K562 (cell line): ENCODE data around the gene TRIM36.

Experiments used
- EP300 ChIP-seq: IDR thresholded peaks from 2 replicates; pipeline ENCODE4 v1.6.1; 2012; ENCODE audit warnings: low read length, improper control_type of control experiment
- ERF ChIP-seq: fragments of 450-650 bp; formaldehyde crosslinking; IDR thresholded peaks from 2 replicates; pipeline ENCODE4 v1.4.0; 2020; ENCODE audit warnings: mild to moderate bottlenecking, mixed read lengths
- FOXM1 ChIP-seq, 2 experiments: fragments of 450-650 bp in 1 of 2; sonication (generic) in 1 of 2; formaldehyde crosslinking in 1 of 2; IDR thresholded peaks; 2 replicates each; pipeline versions ENCODE4 v1.6.1 to v1.9.0; 2017 to 2022; ENCODE audit warnings: low read depth in 2 of 2, mild to moderate bottlenecking in 2 of 2, missing genetic modification reagents in 1 of 2, moderate library complexity in 1 of 2
- L3MBTL2 ChIP-seq: fragments of 450-650 bp; IDR thresholded peaks from 2 replicates; pipeline ENCODE4 v1.6.1; 2016; ENCODE audit warnings: mild to moderate bottlenecking, moderate library complexity
- NRF1 ChIP-seq, 2 experiments: fragments of 450-650 bp; IDR thresholded peaks in 1 of 2; conservative IDR thresholded peaks in 1 of 2; 2 replicates each; pipeline ENCODE4 v1.6.1; 2014; ENCODE audit warnings: mild to moderate bottlenecking in 2 of 2
- POLR2AphosphoS5 ChIP-seq: IDR thresholded peaks from 2 replicates; pipeline ENCODE4 v1.6.1; 2011; ENCODE audit warnings: mild to moderate bottlenecking, low read depth, low read length, moderate library complexity; ENCODE audit not compliant: control insufficient read depth, insufficient read depth
- PPARD ChIP-seq: fragments of 250-450 bp; sonication (Bioruptor Pico); IDR thresholded peaks from 2 replicates; pipeline ENCODE4 v1.8.0; 2022; ENCODE audit warnings: inconsistent platforms, mild to moderate bottlenecking, moderate library complexity
- TF ChIP-seq, protein P1 (sequence below): sonication (generic); formaldehyde crosslinking; IDR thresholded peaks from 2 replicates; pipeline ENCODE4 v1.5.0; 2020; ENCODE audit warnings: missing genetic modification reagents

DNA sequence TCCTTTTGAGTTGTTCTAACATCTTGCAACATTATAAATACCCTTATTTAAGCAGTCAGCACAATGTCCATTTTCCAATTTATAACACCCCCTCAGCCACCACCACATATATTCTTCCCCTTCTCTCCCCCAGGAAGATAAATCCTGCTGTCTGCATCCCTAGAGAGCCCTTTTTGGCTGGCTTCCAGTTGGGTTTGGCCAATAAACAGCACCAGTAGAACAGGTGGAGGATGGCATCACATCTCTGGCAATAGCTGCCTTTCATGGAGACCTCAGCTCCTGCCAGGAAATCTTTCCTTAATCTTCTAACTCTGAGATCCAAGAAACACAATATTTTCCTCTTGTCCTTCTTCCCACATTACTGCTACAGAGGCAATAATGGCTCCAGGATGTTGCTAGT, 53.7 kb downstream of the TRIM36 start:
- TF ChIP-seq ERF (no peak), EP300 (no peak), NRF1 (conservative IDR thresholded peaks at IDR 0.05 in 1 of 2, IDR thresholded peaks at IDR 0.05 in 1 of 2) (no peak), PPARD (CRISPR knock-in tag) (no peak), FOXM1 (IDR thresholded peaks at IDR 0.05; ENCODE audit: low read depth) (no peak), FOXM1 (CRISPR knock-in tag; IDR thresholded peaks at IDR 0.05; ENCODE audit: low read depth) (no peak), L3MBTL2 (no peak), POLR2AphosphoS5 (no peak)
- TF ChIP-seq, protein P1, sequence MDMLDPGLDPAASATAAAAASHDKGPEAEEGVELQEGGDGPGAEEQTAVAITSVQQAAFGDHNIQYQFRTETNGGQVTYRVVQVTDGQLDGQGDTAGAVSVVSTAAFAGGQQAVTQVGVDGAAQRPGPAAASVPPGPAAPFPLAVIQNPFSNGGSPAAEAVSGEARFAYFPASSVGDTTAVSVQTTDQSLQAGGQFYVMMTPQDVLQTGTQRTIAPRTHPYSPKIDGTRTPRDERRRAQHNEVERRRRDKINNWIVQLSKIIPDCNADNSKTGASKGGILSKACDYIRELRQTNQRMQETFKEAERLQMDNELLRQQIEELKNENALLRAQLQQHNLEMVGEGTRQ (CRISPR knock-in tag) = no peak
